ENCODE data around the gene CFAP251. TPM values are rescaled to one million over a fixed set of nuclear protein-coding genes. Genes with fewer than 3 reads are reported as not detected.

Gene CFAP251
- total RNA-seq, 1 experiment from 2014 or later = 0.81 TPM

- H3K9ac ChIP-seq (ENCODE audit: extremely low read depth, insufficient read length, low read length) = peak within 1 kb of the TSS; percentile 60
- no peaks in the 10 kb centered on the region for H4K20me1 ChIP-seq (ENCODE audit: control insufficient read depth, insufficient read depth, insufficient read length)
- H3K79me2 ChIP-seq (ENCODE audit: insufficient read depth, low read length) = no peaks in the 10 kb centered on the region
- H2BK5ac ChIP-seq (ENCODE audit: insufficient read length, low read length) = no peak within 1 kb of the TSS
- no peak within 1 kb of the TSS for H4K91ac ChIP-seq (ENCODE audit: insufficient read length, low read depth, low read length)
- peak within 1 kb of the TSS; percentile 80 for H3K4me2 ChIP-seq (ENCODE audit: insufficient read depth, insufficient read length, low read length)
- no peak within 1 kb of the TSS for H2AFZ ChIP-seq (ENCODE audit: low read length)
- H3K56ac ChIP-seq (ENCODE audit: insufficient read length, low read depth, low read length) = no peak within 1 kb of the TSS
- H3K9me3 ChIP-seq (ENCODE audit: control insufficient read depth, low read depth, low read length) = no peaks in the 10 kb centered on the region
- H3K36me3 Mint-ChIP-seq (ENCODE audit: insufficient read depth in 1 of 3, low read depth in 3 of 3) = peaks cover 2 to 18% (median 10%) of the 10 kb centered on the region in 3 experiments; a peak in 5 of 7 replicates
- H2AK5ac ChIP-seq (ENCODE audit: insufficient read length, low read length) = no peak within 1 kb of the TSS
- peak within 1 kb of the TSS; percentile 71 for H3K14ac ChIP-seq (ENCODE audit: insufficient read depth, low read length)
- H3K27ac ChIP-seq (ENCODE audit: insufficient read length, low read depth, low read length) = no peak within 1 kb of the TSS
- H3K27me3 Mint-ChIP-seq (ENCODE audit: low read depth) = peaks cover 37% of the 10 kb centered on the region
- H2BK120ac ChIP-seq (ENCODE audit: low read depth, low read length, poor library complexity, severe bottlenecking) = no peak within 1 kb of the TSS
- H3K9me3 Mint-ChIP-seq = no peaks in the 10 kb centered on the region; a peak in 1 of 5 replicates
- DNase-seq = peak; percentile 98
- H3K4me1 ChIP-seq (ENCODE audit: insufficient read depth, low read length) = no peaks in the 10 kb centered on the region
- H4K5ac ChIP-seq (ENCODE audit: insufficient read length, low read depth, low read length) = no peak within 1 kb of the TSS
- H3K79me1 ChIP-seq (ENCODE audit: insufficient read depth, low read depth, low read length, poor library complexity, severe bottlenecking) = no peaks in the 10 kb centered on the region
- H3T11ph ChIP-seq (ENCODE audit: low read length) = no peak within 1 kb of the TSS
- no peak within 1 kb of the TSS for H2BK20ac ChIP-seq (ENCODE audit: low read depth, low read length, poor library complexity, severe bottlenecking)
- peaks cover 12 to 13% of the 10 kb centered on the region in 2 experiments for H3K4me1 Mint-ChIP-seq
- peak within 1 kb of the TSS; percentile 92 to 96 for H3K4me3 Mint-ChIP-seq
- H3K27me3 ChIP-seq (ENCODE audit: insufficient read depth, low read length) = no peaks in the 10 kb centered on the region; the same call in 1 of the 2 replicates
- peak; percentile 79 for TF ChIP-seq CTCF (conservative IDR thresholded peaks at IDR 0.05)
- no peak within 1 kb of the TSS for H2BK12ac ChIP-seq (ENCODE audit: insufficient read length, low read depth, low read length)
- no peak within 1 kb of the TSS for H3K4ac ChIP-seq (ENCODE audit: low read depth, low read length)
- H4K8ac ChIP-seq (replicated peaks; ENCODE audit: insufficient read length, low read depth, low read length) = no peak within 1 kb of the TSS
- WGBS (ENCODE audit: extremely low coverage, insufficient read length, low lambda C conversion rate) = no CpG with 5 or more reads among the region's 67 CpGs
- H3K23ac ChIP-seq (ENCODE audit: insufficient read length, low read depth, low read length) = no peak within 1 kb of the TSS
- peak within 1 kb of the TSS; percentile 99 to 100 (median 99) for H3K27ac Mint-ChIP-seq
- peak within 1 kb of the TSS; percentile 12 for H3K18ac ChIP-seq (ENCODE audit: insufficient read length, low read depth, low read length)
- peaks cover 3% of the 10 kb centered on the region for H3K23me2 ChIP-seq (ENCODE audit: insufficient read length, low read depth, low read length, poor library complexity, severe bottlenecking)
- no peak within 1 kb of the TSS for H2BK15ac ChIP-seq (ENCODE audit: low read depth, low read length)
Observed at GRCh38 chr12:121888478-121889273, 29.7 kb upstream of the CFAP251 start, which contains the start of gene PSMD9. Gene PSMD9, plus strand, starts transcription at chr12:121888790. Its CDS starts 67 bp downstream, at chr12:121888857.

All from H9 (cell line).